H1 (cell line): Measurements from ENCODE around the gene TMEM45A.

Source experiments
- BACH1 ChIP-seq: IDR thresholded peaks from 2 replicates; pipeline ENCODE4 v1.6.1; 2012; ENCODE audit warnings: low read length, improper control_type of control experiment
- FOSL1 ChIP-seq: IDR thresholded peaks from 2 replicates; pipeline ENCODE4 v1.6.1; 2011; ENCODE audit warnings: mild to moderate bottlenecking, low read depth, low read length, moderate library complexity; ENCODE audit not compliant: insufficient read depth
- GABPA ChIP-seq: IDR thresholded peaks from 2 replicates; pipeline ENCODE4 v1.6.1; 2011; ENCODE audit warnings: mild to moderate bottlenecking, low read length, moderate library complexity, borderline replicate concordance; ENCODE audit not compliant: insufficient read depth
- HDAC2 ChIP-seq, 2 experiments: fragments of 300-600 bp in 1 of 2; sonication (generic) in 1 of 2; IDR thresholded peaks; 2 replicates each; pipeline ENCODE4 v1.6.1; 2011 to 2012; ENCODE audit warnings: low read depth in 2 of 2, low read length in 2 of 2, mild to moderate bottlenecking in 2 of 2, moderate library complexity in 2 of 2, borderline replicate concordance in 1 of 2, inconsistent platforms in 1 of 2
- POLR2A ChIP-seq, 2 experiments: IDR thresholded peaks; 1 replicate in 1 of 2; 2 replicates in 1 of 2; pipeline ENCODE4 v1.6.1; 2011; ENCODE audit warnings: low read depth in 2 of 2, low read length in 2 of 2, mild to moderate bottlenecking in 2 of 2; ENCODE audit errors: control extremely low read depth in 1 of 2
- POLR2AphosphoS5 ChIP-seq: IDR thresholded peaks from 2 replicates; pipeline ENCODE4 v1.6.1; 2011; ENCODE audit warnings: low read depth, low read length
- RAD21 ChIP-seq, 2 experiments: IDR thresholded peaks in 1 of 2; conservative IDR thresholded peaks in 1 of 2; 2 replicates each; pipeline ENCODE4 v1.6.1; 2011; ENCODE audit warnings: low read depth in 2 of 2, low read length in 2 of 2, improper control_type of control experiment in 1 of 2, inconsistent platforms in 1 of 2, mild to moderate bottlenecking in 1 of 2, moderate library complexity in 1 of 2
- SP1 ChIP-seq: IDR thresholded peaks from 2 replicates; pipeline ENCODE4 v1.6.1; 2011; ENCODE audit warnings: low read depth, low read length
- SP2 ChIP-seq: IDR thresholded peaks from 2 replicates; pipeline ENCODE4 v1.6.1; 2012; ENCODE audit warnings: mild to moderate bottlenecking, low read length, inconsistent platforms
- TAF1 ChIP-seq: IDR thresholded peaks from 2 replicates; pipeline ENCODE4 v1.6.1; 2011; ENCODE audit warnings: mild to moderate bottlenecking, low read depth, low read length
- TF ChIP-seq, protein P1 (sequence below), 3 experiments: IDR thresholded peaks; 1 replicate in 2 of 3; 2 replicates in 1 of 3; pipeline versions ENCODE4 v1.5.1 to v1.6.1; 2011; ENCODE audit warnings: low read length in 3 of 3, mild to moderate bottlenecking in 3 of 3, inconsistent platforms in 2 of 3, low read depth in 1 of 3, moderate library complexity in 1 of 3; ENCODE audit not compliant: insufficient read depth in 1 of 3; ENCODE audit errors: control extremely low read depth in 1 of 3
- TF ChIP-seq, protein P2 (sequence below): IDR thresholded peaks from 2 replicates; pipeline ENCODE4 v1.6.1; 2012; ENCODE audit warnings: inconsistent platforms

GRCh38 chr3:100467133-100467532, 25.3 kb upstream of the TMEM45A start:
- TF ChIP-seq, protein P1, sequence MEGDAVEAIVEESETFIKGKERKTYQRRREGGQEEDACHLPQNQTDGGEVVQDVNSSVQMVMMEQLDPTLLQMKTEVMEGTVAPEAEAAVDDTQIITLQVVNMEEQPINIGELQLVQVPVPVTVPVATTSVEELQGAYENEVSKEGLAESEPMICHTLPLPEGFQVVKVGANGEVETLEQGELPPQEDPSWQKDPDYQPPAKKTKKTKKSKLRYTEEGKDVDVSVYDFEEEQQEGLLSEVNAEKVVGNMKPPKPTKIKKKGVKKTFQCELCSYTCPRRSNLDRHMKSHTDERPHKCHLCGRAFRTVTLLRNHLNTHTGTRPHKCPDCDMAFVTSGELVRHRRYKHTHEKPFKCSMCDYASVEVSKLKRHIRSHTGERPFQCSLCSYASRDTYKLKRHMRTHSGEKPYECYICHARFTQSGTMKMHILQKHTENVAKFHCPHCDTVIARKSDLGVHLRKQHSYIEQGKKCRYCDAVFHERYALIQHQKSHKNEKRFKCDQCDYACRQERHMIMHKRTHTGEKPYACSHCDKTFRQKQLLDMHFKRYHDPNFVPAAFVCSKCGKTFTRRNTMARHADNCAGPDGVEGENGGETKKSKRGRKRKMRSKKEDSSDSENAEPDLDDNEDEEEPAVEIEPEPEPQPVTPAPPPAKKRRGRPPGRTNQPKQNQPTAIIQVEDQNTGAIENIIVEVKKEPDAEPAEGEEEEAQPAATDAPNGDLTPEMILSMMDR (IDR thresholded peaks at IDR 0.05; ENCODE audit: control extremely low read depth in 1 of 3, insufficient read depth in 1 of 3, low read depth in 1 of 3, low read length in 3 of 3), result no peak
- TF ChIP-seq SP2 (no peak), SP1 (no peak), GABPA (no peak), POLR2AphosphoS5 (no peak), POLR2A (IDR thresholded peaks at IDR 0.05; ENCODE audit: control extremely low read depth in 1 of 2, low read depth in 2 of 2, low read length in 2 of 2) (no peak), HDAC2 (IDR thresholded peaks at IDR 0.05; ENCODE audit: borderline replicate concordance in 1 of 2, low read depth in 2 of 2, low read length in 2 of 2) (no peak), BACH1 (no peak), FOSL1 (no peak), TAF1 (no peak), RAD21 (IDR thresholded peaks at IDR 0.05 in 1 of 2, conservative IDR thresholded peaks at IDR 0.05 in 1 of 2; ENCODE audit: low read depth in 2 of 2, low read length in 2 of 2) (no peak)
- TF ChIP-seq, protein P2, sequence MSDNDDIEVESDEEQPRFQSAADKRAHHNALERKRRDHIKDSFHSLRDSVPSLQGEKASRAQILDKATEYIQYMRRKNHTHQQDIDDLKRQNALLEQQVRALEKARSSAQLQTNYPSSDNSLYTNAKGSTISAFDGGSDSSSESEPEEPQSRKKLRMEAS, result no peak
